Measurements from ENCODE around the gene PPP1R12A. TPM values are rescaled to one million over a fixed set of nuclear protein-coding genes. Genes with fewer than 3 reads are reported as not detected.

PPP1R12A gene
- polyA plus RNA-seq, 1 experiment: 52.4 TPM

GRCh38 chr12:79932357-79932756 lies 2.5 kb downstream of the PPP1R12A start:
- peak overlapping the region; percentile 100 for H3K4me3 ChIP-seq (ENCODE audit: low read depth, low read length)
- DNase-seq (ENCODE audit: low read depth): no peak
- POLR2A ChIA-PET: no interaction called here
- no peak for TF ChIP-seq CTCF (IDR thresholded peaks at IDR 0.05; ENCODE audit: insufficient read depth, low read depth, low read length)
- no peaks in the 10 kb centered on the region for H3K36me3 ChIP-seq (ENCODE audit: control insufficient read depth, insufficient read depth, low read length)
- CTCF ChIA-PET: no interaction called here
- no peaks in the 10 kb centered on the region for H3K27me3 ChIP-seq (ENCODE audit: control insufficient read depth, insufficient read depth, low read length)

GRCh38 chr12:79929065-79929464 lies 5.8 kb downstream of the PPP1R12A start:
- Histone ChIP-seq H3K36me3 (ENCODE audit: control insufficient read depth, insufficient read depth, low read length) (no peaks in the 10 kb centered on the region), H3K27me3 (ENCODE audit: control insufficient read depth, insufficient read depth, low read length) (no peaks in the 10 kb centered on the region), H3K4me3 (ENCODE audit: low read depth, low read length) (no peak overlapping the region)
- ChIA-PET POLR2A (no interaction called here), CTCF (no interaction called here)
- DNase-seq (ENCODE audit: low read depth): no peak
- no peak for TF ChIP-seq CTCF (IDR thresholded peaks at IDR 0.05; ENCODE audit: insufficient read depth, low read depth, low read length)

DNA sequence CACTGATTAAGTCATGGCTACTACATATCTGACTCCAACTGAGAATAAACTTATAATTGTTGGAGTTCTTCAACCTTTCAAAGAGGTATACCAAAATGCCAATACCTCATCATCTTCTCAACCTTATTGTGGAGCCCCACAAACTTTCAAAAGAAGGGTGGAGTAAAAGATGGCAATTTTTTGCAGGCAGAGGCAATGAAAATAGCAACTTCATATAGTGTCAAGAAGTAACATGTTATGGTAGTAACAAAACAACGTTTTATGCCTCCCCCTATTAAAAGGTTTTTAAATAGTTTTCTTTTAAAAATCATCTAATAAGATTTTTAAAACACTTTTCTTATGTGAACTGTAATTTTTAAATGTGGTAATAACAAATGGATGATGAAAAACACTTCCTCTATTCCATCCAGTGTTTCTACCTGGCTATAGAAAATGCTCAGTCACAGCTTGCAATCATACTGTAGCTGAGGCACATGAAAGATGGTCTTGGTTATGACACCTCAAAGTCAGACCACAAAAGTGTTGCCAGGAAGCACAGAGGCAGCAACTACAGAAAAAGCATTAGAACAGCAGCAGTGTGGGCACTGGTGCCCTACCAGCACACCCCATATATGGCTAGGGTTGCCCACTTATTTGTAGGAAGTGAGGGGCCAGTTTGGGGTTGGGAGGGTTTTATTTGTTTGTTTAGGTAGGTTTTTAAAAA lies 7.0 kb downstream of the PPP1R12A start:
- no peak for TF ChIP-seq CTCF (IDR thresholded peaks at IDR 0.05; ENCODE audit: insufficient read depth, low read depth, low read length)
- CTCF ChIA-PET: no interaction called here
- POLR2A ChIA-PET: interaction anchor here (0.6 kb wide), 1 partner anchor 259 kb away, joined by 4 read pairs; no protein-coding TSS in a partner anchor
- no peaks in the 10 kb centered on the region for H3K36me3 ChIP-seq (ENCODE audit: control insufficient read depth, insufficient read depth, low read length)
- H3K27me3 ChIP-seq (ENCODE audit: control insufficient read depth, insufficient read depth, low read length): no peaks in the 10 kb centered on the region
- no peak overlapping the region for H3K4me3 ChIP-seq (ENCODE audit: low read depth, low read length)
- no peak for DNase-seq (ENCODE audit: low read depth)

DNA sequence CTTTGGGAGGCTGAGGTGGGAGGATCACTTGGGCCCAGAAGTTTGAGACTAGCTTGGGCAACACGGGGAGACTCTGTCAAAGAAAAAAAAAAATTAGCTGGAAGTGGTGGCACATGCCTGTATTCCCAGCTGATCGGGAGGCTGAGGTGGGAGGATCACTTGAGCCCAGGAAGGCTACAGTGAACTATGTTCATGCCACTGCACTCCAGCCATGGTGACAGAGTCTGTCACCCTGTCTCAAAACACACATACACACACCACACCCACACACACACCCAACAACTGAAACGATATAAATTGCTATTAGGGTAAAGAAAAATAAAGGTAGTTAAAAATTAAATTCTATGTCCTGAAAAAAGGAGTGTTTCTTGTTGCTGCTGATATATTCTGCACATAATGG lies 7.9 kb downstream of the PPP1R12A start:
- no peak for TF ChIP-seq CTCF (IDR thresholded peaks at IDR 0.05; ENCODE audit: insufficient read depth, low read depth, low read length)
- H3K36me3 ChIP-seq (ENCODE audit: control insufficient read depth, insufficient read depth, low read length): no peaks in the 10 kb centered on the region
- DNase-seq (ENCODE audit: low read depth): no peak
- H3K4me3 ChIP-seq (ENCODE audit: low read depth, low read length): no peak overlapping the region
- ChIA-PET POLR2A (no interaction called here), CTCF (no interaction called here)
- no peaks in the 10 kb centered on the region for H3K27me3 ChIP-seq (ENCODE audit: control insufficient read depth, insufficient read depth, low read length)

DNA sequence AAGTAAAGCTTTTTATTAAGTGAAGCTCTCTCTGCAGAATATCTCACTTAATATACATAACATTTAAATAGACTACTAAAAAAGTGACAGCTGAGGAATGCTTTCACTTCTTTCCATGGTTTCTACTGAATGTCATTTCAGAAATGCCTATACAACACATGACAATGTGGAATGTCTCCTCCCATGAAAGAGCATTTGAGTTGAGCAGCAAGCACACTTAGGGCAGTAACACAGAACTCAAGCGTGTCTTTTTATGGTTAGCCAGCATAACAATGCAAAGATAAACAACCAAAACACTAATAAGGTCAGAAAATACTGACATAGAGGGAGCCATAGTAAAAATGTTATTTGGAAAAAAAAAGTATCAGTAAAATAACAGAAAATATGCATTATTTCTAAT lies 9.4 kb downstream of the PPP1R12A start:
- ChIA-PET CTCF (no interaction called here), POLR2A (no interaction called here)
- no peak for TF ChIP-seq CTCF (IDR thresholded peaks at IDR 0.05; ENCODE audit: insufficient read depth, low read depth, low read length)
- Histone ChIP-seq H3K36me3 (ENCODE audit: control insufficient read depth, insufficient read depth, low read length) (no peaks in the 10 kb centered on the region), H3K4me3 (ENCODE audit: low read depth, low read length) (no peak overlapping the region), H3K27me3 (ENCODE audit: control insufficient read depth, insufficient read depth, low read length) (no peaks in the 10 kb centered on the region)
- DNase-seq (ENCODE audit: low read depth): no peak
